ENCODE data around the gene TYW5. TPM values are rescaled to one million over a fixed set of nuclear protein-coding genes. Genes with fewer than 3 reads are reported as not detected.

TYW5 gene
- total and polyA plus RNA-seq, 2 of the 13 experiments (the other 11 are each of a cell fraction or from before 2014, with no cell fraction given): 8.3 to 14.6 TPM

DNA sequence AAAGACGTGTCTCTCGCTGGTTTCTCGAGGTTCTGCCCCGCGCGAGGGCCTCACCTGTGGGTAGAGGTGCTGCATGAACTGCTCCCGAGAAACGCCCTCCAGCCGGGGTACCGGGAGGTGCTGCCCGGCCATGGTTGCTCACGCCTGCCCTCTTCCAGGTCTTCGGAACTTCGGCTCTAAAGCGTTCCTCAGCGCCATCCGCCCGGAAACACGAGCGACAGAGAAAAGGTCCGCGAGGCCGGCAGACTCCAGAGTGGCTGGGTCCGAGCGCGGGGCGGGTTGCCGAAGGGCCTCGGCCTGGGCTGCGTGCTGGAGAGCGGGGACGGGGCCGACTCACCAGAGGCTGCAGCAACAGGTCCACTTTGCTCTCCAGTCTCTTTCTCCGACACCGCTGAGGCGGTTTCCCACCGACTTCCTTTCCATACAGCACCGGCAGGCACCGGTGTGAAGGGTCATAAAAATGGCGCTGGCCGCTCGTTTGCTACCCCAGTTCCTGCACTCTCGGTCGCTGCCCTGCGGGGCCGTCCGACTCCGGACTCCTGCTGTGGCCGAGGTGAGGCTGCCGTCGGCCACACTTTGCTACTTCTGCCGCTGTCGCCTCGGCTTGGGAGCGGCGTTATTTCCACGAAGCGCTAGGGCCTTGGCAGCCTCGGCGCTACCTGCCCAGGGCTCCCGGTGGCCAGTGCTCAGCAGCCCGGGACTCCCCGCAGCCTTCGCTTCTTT, at the start of gene TYW5, which contains the start of gene MAIP1 (continued):
- TF ChIP-seq, protein P1, sequence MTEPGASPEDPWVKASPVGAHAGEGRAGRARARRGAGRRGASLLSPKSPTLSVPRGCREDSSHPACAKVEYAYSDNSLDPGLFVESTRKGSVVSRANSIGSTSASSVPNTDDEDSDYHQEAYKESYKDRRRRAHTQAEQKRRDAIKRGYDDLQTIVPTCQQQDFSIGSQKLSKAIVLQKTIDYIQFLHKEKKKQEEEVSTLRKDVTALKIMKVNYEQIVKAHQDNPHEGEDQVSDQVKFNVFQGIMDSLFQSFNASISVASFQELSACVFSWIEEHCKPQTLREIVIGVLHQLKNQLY (CRISPR knock-in tag; IDR thresholded peaks at IDR 0.05): no peak; the same call in 1 of the 2 replicates
- TF ChIP-seq, protein P2, sequence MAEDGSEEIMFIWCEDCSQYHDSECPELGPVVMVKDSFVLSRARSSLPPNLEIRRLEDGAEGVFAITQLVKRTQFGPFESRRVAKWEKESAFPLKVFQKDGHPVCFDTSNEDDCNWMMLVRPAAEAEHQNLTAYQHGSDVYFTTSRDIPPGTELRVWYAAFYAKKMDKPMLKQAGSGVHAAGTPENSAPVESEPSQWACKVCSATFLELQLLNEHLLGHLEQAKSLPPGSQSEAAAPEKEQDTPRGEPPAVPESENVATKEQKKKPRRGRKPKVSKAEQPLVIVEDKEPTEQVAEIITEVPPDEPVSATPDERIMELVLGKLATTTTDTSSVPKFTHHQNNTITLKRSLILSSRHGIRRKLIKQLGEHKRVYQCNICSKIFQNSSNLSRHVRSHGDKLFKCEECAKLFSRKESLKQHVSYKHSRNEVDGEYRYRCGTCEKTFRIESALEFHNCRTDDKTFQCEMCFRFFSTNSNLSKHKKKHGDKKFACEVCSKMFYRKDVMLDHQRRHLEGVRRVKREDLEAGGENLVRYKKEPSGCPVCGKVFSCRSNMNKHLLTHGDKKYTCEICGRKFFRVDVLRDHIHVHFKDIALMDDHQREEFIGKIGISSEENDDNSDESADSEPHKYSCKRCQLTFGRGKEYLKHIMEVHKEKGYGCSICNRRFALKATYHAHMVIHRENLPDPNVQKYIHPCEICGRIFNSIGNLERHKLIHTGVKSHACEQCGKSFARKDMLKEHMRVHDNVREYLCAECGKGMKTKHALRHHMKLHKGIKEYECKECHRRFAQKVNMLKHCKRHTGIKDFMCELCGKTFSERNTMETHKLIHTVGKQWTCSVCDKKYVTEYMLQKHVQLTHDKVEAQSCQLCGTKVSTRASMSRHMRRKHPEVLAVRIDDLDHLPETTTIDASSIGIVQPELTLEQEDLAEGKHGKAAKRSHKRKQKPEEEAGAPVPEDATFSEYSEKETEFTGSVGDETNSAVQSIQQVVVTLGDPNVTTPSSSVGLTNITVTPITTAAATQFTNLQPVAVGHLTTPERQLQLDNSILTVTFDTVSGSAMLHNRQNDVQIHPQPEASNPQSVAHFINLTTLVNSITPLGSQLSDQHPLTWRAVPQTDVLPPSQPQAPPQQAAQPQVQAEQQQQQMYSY (CRISPR knock-in tag; IDR thresholded peaks at IDR 0.05): peak; percentile 82
- TF ChIP-seq, protein P3, sequence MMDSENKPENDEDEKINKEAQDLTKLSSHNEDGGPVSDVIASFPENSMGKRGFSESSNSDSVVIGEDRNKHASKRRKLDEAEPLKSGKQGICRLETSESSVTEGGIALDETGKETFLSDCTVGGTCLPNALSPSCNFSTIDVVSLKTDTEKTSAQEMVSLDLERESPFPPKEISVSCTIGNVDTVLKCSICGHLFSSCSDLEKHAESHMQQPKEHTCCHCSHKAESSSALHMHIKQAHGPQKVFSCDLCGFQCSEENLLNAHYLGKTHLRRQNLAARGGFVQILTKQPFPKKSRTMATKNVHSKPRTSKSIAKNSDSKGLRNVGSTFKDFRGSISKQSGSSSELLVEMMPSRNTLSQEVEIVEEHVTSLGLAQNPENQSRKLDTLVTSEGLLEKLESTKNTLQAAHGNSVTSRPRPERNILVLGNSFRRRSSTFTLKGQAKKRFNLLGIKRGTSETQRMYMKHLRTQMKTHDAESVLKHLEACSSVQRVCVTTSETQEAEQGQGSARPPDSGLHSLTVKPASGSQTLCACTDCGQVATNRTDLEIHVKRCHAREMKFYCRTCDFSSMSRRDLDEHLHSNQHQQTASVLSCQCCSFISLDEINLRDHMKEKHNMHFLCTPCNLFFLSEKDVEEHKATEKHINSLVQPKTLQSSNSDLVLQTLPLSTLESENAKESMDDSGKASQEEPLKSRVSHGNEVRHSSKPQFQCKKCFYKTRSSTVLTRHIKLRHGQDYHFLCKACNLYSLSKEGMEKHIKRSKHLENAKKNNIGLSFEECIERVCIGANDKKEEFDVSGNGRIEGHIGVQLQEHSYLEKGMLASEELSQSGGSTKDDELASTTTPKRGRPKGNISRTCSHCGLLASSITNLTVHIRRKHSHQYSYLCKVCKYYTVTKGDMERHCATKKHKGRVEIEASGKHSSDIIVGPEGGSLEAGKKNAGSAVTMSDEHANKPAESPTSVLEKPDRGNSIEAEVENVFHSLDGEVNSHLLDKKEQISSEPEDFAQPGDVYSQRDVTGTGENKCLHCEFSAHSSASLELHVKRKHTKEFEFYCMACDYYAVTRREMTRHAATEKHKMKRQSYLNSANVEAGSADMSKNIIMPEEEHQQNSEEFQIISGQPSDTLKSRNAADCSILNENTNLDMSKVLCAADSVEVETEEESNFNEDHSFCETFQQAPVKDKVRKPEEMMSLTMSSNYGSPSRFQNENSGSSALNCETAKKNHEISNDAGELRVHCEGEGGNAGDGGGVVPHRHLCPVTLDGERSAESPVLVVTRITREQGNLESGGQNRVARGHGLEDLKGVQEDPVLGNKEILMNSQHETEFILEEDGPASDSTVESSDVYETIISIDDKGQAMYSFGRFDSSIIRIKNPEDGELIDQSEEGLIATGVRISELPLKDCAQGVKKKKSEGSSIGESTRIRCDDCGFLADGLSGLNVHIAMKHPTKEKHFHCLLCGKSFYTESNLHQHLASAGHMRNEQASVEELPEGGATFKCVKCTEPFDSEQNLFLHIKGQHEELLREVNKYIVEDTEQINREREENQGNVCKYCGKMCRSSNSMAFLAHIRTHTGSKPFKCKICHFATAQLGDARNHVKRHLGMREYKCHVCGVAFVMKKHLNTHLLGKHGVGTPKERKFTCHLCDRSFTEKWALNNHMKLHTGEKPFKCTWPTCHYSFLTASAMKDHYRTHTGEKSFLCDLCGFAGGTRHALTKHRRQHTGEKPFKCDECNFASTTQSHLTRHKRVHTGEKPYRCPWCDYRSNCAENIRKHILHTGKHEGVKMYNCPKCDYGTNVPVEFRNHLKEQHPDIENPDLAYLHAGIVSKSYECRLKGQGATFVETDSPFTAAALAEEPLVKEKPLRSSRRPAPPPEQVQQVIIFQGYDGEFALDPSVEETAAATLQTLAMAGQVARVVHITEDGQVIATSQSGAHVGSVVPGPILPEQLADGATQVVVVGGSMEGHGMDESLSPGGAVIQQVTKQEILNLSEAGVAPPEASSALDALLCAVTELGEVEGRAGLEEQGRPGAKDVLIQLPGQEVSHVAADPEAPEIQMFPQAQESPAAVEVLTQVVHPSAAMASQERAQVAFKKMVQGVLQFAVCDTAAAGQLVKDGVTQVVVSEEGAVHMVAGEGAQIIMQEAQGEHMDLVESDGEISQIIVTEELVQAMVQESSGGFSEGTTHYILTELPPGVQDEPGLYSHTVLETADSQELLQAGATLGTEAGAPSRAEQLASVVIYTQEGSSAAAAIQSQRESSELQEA (CRISPR knock-in tag; IDR thresholded peaks at IDR 0.05; ENCODE audit: not compliant biosample characterization): peak; percentile 99
- TF ChIP-seq, protein P4, sequence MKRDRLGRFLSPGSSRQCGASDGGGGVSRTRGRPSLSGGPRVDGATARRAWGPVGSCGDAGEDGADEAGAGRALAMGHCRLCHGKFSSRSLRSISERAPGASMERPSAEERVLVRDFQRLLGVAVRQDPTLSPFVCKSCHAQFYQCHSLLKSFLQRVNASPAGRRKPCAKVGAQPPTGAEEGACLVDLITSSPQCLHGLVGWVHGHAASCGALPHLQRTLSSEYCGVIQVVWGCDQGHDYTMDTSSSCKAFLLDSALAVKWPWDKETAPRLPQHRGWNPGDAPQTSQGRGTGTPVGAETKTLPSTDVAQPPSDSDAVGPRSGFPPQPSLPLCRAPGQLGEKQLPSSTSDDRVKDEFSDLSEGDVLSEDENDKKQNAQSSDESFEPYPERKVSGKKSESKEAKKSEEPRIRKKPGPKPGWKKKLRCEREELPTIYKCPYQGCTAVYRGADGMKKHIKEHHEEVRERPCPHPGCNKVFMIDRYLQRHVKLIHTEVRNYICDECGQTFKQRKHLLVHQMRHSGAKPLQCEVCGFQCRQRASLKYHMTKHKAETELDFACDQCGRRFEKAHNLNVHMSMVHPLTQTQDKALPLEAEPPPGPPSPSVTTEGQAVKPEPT (CRISPR knock-in tag; IDR thresholded peaks at IDR 0.05; ENCODE audit: low read depth): no peak; the same call in 1 of the 2 replicates
- TF ChIP-seq, protein P5, sequence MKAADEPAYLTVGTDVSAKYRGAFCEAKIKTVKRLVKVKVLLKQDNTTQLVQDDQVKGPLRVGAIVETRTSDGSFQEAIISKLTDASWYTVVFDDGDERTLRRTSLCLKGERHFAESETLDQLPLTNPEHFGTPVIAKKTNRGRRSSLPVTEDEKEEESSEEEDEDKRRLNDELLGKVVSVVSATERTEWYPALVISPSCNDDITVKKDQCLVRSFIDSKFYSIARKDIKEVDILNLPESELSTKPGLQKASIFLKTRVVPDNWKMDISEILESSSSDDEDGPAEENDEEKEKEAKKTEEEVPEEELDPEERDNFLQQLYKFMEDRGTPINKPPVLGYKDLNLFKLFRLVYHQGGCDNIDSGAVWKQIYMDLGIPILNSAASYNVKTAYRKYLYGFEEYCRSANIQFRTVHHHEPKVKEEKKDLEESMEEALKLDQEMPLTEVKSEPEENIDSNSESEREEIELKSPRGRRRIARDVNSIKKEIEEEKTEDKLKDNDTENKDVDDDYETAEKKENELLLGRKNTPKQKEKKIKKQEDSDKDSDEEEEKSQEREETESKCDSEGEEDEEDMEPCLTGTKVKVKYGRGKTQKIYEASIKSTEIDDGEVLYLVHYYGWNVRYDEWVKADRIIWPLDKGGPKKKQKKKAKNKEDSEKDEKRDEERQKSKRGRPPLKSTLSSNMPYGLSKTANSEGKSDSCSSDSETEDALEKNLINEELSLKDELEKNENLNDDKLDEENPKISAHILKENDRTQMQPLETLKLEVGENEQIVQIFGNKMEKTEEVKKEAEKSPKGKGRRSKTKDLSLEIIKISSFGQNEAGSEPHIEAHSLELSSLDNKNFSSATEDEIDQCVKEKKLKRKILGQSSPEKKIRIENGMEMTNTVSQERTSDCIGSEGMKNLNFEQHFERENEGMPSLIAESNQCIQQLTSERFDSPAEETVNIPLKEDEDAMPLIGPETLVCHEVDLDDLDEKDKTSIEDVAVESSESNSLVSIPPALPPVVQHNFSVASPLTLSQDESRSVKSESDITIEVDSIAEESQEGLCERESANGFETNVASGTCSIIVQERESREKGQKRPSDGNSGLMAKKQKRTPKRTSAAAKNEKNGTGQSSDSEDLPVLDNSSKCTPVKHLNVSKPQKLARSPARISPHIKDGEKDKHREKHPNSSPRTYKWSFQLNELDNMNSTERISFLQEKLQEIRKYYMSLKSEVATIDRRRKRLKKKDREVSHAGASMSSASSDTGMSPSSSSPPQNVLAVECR (CRISPR knock-in tag; IDR thresholded peaks at IDR 0.05; ENCODE audit: borderline replicate concordance): peak; percentile 97
- TF ChIP-seq POLR2A (IDR thresholded peaks at IDR 0.05; ENCODE audit: insufficient read depth in 1 of 2, low read depth in 2 of 2, low read length in 2 of 2): peak; percentile 95 to 96
- peak; percentile 92 for TF ChIP-seq TBX3 (IDR thresholded peaks at IDR 0.05; ENCODE audit: borderline replicate concordance)
- peak; percentile 68 for TF ChIP-seq SP2 (CRISPR knock-in tag; IDR thresholded peaks at IDR 0.05)
